Muscle layer of colon (tissue), 2 donors: Measurements from ENCODE around the gene RBM42.
A peak's percentile ranks its signal among the peaks of the same experiment; 100 is the strongest.
"Not testable (repeated sequence)": the region's sequence is repeated elsewhere in the genome, so short reads cannot be mapped to it uniquely, and the experiment has no call there.

Source experiments
- H3K27ac ChIP-seq: one replicate; pipeline ENCODE4 v1.7.0; 2013; ENCODE audit warnings: low read depth, mild to moderate bottlenecking, low read length, moderate library complexity
- H3K27me3 ChIP-seq, 2 donors: one replicate each; pipeline ENCODE4 v1.7.0; 2013; ENCODE audit warnings: low read length in 2 of 2, mild to moderate bottlenecking in 2 of 2; ENCODE audit not compliant: insufficient read depth in 2 of 2, control insufficient read depth in 1 of 2
- H3K36me3 ChIP-seq: one replicate; pipeline ENCODE4 v1.7.0; 2013; ENCODE audit warnings: mild to moderate bottlenecking, low read length; ENCODE audit not compliant: insufficient read depth
- H3K4me1 ChIP-seq: one replicate; pipeline ENCODE4 v1.7.0; 2013; ENCODE audit warnings: mild to moderate bottlenecking, low read length; ENCODE audit not compliant: insufficient read depth
- H3K4me3 ChIP-seq, 2 donors: one replicate each; pipeline ENCODE4 v1.7.0; 2013; ENCODE audit warnings: low read length in 2 of 2, low read depth in 1 of 2, mild to moderate bottlenecking in 1 of 2, moderate library complexity in 1 of 2
- H3K9ac ChIP-seq: one replicate; pipeline ENCODE4 v1.7.0; 2013; ENCODE audit warnings: low read length
- H3K9me3 ChIP-seq: one replicate; pipeline ENCODE4 v1.7.0; 2013; ENCODE audit warnings: mild to moderate bottlenecking, low read length
- donor health status: abdominal sarcoma.
- donor health status: Adenocarcinoma of cecum.

RBM42 gene, protein sequence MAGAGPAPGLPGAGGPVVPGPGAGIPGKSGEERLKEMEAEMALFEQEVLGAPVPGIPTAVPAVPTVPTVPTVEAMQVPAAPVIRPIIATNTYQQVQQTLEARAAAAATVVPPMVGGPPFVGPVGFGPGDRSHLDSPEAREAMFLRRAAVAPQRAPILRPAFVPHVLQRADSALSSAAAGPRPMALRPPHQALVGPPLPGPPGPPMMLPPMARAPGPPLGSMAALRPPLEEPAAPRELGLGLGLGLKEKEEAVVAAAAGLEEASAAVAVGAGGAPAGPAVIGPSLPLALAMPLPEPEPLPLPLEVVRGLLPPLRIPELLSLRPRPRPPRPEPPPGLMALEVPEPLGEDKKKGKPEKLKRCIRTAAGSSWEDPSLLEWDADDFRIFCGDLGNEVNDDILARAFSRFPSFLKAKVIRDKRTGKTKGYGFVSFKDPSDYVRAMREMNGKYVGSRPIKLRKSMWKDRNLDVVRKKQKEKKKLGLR

DNA sequence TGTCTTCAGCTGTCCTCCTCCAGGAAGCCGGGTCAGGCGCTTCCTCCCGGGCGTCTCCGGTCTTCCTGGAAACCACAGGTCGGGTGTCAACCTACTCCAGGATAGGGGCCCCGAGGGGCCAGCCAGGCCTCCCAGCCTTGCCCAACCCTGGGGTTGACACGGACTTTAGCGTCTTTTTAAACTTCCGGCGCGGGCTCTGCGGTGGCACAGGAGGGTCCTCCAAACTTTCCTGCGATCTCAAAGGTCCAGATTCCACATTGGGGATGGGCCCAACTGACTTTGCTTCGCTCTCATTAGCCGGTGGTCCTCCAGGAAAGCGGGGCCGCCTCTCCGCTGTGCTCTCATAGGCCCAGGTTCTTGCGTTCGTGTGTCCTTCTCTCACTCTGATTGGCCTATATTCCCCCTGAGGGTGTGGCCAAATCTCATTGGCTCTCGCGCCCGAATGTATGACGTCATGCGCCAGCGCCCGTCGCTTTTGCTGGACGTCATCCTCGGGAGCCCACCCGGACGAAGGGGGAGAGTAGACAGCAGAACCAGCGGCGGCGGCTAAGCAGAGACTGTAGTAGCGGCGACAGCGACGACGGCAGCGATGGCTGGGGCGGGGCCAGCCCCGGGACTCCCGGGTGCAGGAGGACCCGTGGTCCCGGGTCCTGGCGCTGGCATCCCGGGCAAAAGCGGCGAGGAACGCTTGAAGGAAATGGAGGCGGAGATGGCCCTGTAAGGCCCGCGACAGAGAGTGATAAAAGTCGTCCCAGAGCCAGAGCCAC, at the start of gene RBM42:
TSS of gene RBM42 (plus strand) at position 472 of the 767 bp plus-strand sequence. CDS start at position 590, 118 bp downstream.
- no peaks in the 10 kb centered on the region for H3K27me3 ChIP-seq
- H3K27ac ChIP-seq: peak within 1 kb of the TSS; percentile 98
- no peaks in the 10 kb centered on the region for H3K9me3 ChIP-seq
- H3K4me3 ChIP-seq: peak within 1 kb of the TSS; percentile 97 to 98
- peaks cover 34% of the 10 kb centered on the region for H3K36me3 ChIP-seq
- H3K4me1 ChIP-seq: peaks cover 8% of the 10 kb centered on the region
- H3K9ac ChIP-seq: peak within 1 kb of the TSS; percentile 96

DNA sequence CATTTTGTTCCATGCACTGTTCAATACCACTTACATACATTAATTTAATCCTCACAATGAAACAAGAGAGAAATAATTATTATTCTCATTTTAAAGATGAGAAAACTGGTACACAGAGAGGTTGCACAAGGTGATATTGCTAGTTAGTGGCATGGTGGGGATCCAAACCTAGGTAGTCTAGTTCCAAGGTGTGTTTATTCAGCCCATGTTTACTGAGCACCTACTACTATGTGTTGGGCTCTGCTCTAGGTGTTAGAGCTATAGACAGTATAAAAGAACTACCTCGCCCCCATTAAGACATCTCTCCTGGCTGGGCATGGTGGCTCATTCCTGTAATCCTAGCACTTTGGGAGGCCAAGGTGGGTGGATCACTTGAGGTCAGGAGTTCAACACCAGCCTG, 46.1 kb upstream of the RBM42 start:
- H3K9me3 ChIP-seq: no peaks in the 10 kb centered on the region
- no peak overlapping the region for H3K9ac ChIP-seq
- no peaks in the 10 kb centered on the region for H3K4me1 ChIP-seq
- H3K27me3 ChIP-seq: peaks cover 0 to 4% of the 10 kb centered on the region in 2 donors
- H3K36me3 ChIP-seq: no peaks in the 10 kb centered on the region
- H3K4me3 ChIP-seq: no peak overlapping the region
- H3K27ac ChIP-seq: no peak overlapping the region

DNA sequence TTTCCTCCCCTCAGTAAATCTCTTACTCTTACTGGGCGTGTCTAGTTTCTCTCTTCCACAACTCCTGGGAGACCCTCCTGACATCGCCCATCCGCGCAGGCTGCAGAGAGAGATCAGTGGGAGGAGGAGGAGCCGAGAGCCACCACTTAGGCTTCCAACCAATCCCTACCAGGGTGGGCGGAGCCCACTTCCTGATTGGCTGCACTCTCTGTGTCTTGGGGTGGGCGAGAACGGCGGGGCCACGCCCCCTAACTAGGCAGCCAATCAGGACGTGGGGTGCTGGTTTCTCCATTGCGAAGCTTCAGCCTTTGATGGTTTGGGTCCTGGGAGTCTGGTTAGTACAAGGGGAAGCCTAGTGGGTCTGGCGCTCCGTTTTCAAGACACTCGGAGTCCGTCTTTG, 43.0 kb upstream of the RBM42 start, which contains the start of gene PMIS2:
TSS of gene PMIS2 (plus strand) at position 326 of the 400 bp plus-strand sequence. CDS start 87 bp downstream, outside the sequence.
- no peak within 1 kb of the TSS for H3K9ac ChIP-seq
- no peak within 1 kb of the TSS for H3K27ac ChIP-seq
- H3K4me1 ChIP-seq: no peaks in the 10 kb centered on the region
- peaks cover 0 to 4% of the 10 kb centered on the region in 2 donors for H3K27me3 ChIP-seq
- no peak within 1 kb of the TSS for H3K4me3 ChIP-seq
- H3K36me3 ChIP-seq: no peaks in the 10 kb centered on the region
- no peaks in the 10 kb centered on the region for H3K9me3 ChIP-seq

DNA sequence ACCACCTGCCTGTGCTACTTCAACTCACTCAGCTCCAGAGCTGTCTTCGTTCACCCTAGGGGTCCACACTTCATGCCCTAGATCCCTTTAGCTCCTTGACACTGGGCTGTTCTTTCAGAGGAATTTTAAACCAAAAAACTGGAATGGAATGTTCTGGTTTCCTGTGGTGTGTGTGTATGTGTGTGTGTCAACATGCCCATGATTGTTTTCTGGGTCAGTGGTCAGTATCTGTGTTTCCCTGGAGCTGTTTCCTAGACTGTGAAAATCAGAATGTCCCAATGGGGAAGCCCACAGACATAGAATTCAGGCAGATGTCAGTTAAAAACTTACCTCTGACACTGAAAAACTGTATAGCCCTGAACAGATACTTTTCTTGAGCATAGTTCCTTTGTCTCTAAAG, 41.5 kb upstream of the RBM42 start:
- Histone ChIP-seq H3K36me3 (no peaks in the 10 kb centered on the region), H3K4me3 (no peak overlapping the region), H3K9ac (no peak overlapping the region), H3K9me3 (no peaks in the 10 kb centered on the region), H3K4me1 (no peaks in the 10 kb centered on the region), H3K27me3 (peaks cover 0 to 4% of the 10 kb centered on the region in 2 donors), H3K27ac (no peak overlapping the region)

DNA sequence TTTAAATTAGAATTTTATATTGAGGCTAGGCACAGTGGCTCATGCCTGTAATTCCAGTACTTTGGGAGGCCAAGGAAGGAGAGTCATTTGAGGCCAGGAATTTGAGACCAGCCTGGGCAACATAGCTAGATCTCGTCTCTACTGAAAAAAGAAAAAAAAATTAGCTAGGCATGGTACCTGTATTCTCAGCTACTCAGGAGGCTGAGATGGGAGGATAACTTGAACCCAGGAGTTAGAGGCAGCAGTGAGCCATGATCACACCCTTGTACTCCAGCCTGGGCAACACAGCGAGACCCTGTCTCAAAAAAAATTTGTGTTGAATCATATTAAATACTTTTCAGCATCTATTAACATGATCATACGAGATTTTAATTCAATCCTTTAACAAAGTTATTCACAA, 38.0 kb upstream of the RBM42 start:
- Histone ChIP-seq H3K27me3 (peaks cover 0 to 3% of the 10 kb centered on the region in 2 donors), H3K4me3 (no peak overlapping the region), H3K9me3 (no peaks in the 10 kb centered on the region), H3K4me1 (no peaks in the 10 kb centered on the region), H3K9ac (no peak overlapping the region), H3K27ac (no peak overlapping the region), H3K36me3 (no peaks in the 10 kb centered on the region)

DNA sequence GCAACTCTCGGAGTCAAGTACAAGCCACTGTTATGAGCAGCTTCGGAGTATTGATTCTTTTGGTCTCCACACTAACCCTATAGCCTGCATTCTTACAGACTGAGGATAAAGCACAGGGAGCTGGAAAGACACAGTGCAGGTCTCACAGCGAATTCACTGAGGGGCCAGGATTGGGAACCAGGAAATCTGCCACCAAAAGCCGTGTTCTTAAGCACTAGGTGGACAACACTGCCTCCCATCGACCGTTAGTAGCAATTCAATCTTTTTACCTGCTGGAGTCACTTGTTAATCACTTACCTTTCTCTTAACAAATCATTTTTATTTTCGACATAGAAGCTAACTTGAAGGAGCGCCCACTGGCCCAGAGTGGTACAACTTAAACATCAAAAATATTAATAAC, 36.6 kb upstream of the RBM42 start:
- no peak overlapping the region for H3K27ac ChIP-seq
- H3K27me3 ChIP-seq: no peaks in the 10 kb centered on the region
- no peaks in the 10 kb centered on the region for H3K36me3 ChIP-seq
- no peak overlapping the region for H3K9ac ChIP-seq
- no peaks in the 10 kb centered on the region for H3K4me1 ChIP-seq
- no peaks in the 10 kb centered on the region for H3K9me3 ChIP-seq
- no peak overlapping the region for H3K4me3 ChIP-seq

DNA sequence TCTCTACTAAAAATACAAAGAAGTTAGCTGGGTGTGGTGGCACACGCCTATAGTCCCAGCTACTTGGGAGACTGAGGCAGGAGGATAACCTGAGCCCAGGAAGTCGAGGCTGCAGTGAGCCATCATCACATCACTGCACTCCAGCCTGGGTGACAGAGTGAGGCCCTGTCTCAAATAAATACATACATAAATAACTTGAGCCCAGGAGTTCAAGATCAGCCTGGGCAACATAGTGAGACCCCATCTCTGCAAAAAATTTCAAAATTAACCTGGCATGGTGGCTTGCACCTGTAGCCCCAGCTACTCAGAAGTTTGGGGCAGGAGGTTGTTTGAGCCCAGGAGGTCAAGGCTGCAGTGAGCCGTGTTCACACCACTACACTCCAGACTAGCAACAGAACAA, 33.8 kb upstream of the RBM42 start:
- H3K9ac ChIP-seq, H3K4me1 ChIP-seq, H3K27me3 ChIP-seq, H3K9me3 ChIP-seq, H3K36me3 ChIP-seq, H3K27ac ChIP-seq, H3K4me3 ChIP-seq: not testable (repeated sequence)

DNA sequence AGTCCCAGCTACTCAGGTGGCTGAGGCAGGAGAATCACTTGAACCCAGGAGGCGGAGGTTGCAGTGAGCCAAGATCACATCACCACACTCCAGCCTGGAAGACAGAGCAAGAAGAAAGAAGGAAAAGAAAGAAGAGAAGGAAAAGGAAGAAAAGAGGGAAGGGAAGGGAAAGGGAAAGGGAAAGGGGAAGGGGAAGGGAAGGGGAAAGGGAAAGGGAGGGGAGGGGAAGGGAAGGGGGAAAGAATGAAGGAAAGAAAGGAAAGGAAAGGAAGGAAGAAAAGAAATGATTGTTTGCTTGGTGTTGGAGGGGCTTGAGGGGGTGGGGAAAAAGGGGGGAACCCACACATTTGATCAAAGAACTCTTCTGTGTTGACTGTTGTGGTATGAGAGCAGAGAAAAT, 32.9 kb upstream of the RBM42 start:
- no peak overlapping the region for H3K4me3 ChIP-seq
- H3K4me1 ChIP-seq: no peaks in the 10 kb centered on the region
- no peaks in the 10 kb centered on the region for H3K36me3 ChIP-seq
- no peaks in the 10 kb centered on the region for H3K9me3 ChIP-seq
- no peaks in the 10 kb centered on the region for H3K27me3 ChIP-seq
- H3K9ac ChIP-seq: no peak overlapping the region
- H3K27ac ChIP-seq: no peak overlapping the region

DNA sequence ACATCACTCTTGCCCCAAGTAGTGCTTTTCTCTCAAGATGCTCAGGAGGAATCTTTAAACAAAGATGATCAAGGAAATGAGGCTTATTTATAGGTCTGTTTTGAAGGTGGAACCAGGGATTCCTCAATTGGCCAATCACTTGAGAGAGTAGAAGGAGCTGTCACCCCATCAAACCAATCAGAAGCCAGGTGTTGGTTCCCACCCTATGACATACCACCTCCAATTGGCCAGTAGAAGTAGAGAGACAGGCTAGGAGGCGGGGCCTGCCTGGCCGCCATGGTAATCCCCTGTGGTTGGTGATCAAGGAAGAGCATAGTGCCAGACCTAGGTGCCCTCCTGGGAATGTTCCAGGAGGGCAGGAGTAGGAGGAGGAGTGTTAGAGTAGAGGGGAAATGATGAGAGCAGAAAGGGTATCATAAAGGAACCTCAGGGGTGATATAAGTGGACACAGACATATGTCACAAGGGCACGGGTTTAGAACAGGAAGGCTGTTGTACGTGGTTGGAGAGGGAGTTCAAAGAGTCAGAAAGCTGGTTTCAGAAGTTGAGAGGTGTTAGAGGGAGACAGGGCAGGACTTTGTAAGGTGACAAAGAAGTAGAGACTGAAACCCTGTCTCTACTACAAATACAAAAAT, 32.4 kb upstream of the RBM42 start:
- Histone ChIP-seq H3K27me3 (no peaks in the 10 kb centered on the region), H3K36me3 (no peaks in the 10 kb centered on the region), H3K9ac (no peak overlapping the region)

DNA sequence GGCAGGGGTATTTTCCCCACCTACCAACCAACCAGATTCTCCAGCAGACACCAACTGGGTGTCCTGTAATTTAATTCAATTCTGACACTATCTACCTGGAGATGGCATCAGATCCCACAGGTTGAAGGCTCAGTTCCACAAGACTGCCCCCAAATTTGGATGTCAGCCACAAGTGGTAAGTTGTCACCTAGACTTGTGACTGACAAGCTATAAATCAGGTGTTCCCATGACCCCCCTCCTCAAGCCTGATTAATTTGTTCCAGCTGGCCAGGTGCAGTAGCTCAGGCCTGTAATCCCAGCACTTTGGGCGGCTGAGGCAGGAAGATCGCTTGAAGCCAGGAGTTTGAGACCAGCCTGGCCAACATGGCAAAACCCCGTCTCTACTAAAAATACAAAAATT, 26.9 kb upstream of the RBM42 start:
- no peak overlapping the region for H3K4me3 ChIP-seq
- no peaks in the 10 kb centered on the region for H3K9me3 ChIP-seq
- no peaks in the 10 kb centered on the region for H3K4me1 ChIP-seq
- no peaks in the 10 kb centered on the region for H3K36me3 ChIP-seq
- H3K27ac ChIP-seq: no peak overlapping the region
- H3K9ac ChIP-seq: no peak overlapping the region
- H3K27me3 ChIP-seq: no peaks in the 10 kb centered on the region

More for the DNA sequence above, 32.4 kb upstream of the RBM42 start:
- Histone ChIP-seq H3K9me3 (no peaks in the 10 kb centered on the region), H3K4me3 (no peak overlapping the region), H3K4me1 (no peaks in the 10 kb centered on the region), H3K27ac (no peak overlapping the region)

DNA sequence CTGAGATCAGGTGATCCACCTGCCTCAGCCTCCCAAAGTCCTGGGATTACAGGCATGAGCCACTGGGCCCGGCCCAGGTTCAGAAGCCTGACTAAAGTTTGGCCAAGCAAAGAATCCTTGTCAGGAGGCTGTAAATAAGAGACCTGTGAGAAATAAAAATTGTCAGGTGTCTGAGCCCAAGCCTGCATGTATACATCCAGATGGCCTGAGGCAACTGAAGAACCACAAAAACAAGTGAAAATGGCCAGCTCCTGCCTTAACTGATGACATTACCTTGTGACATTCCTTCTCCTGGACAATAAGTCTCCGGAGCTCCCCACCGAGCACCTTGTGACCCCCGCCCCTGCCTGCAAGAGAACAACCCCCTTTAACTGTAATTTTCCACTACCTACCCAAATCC, 24.4 kb upstream of the RBM42 start:
- H3K9me3 ChIP-seq, H3K27ac ChIP-seq, H3K4me1 ChIP-seq, H3K27me3 ChIP-seq, H3K4me3 ChIP-seq, H3K36me3 ChIP-seq, H3K9ac ChIP-seq: not testable (repeated sequence)
